Astrocyte of the spinal cord (primary cell): ENCODE data around the gene INAVA.
"Not testable (repeated sequence)": the region's sequence is repeated elsewhere in the genome, so short reads cannot be mapped to it uniquely, and the experiment has no call there.

Experiments used
- DNase-seq: peaks from one replicate; pipeline ENCODE4 v3.0.0; 2011; ENCODE audit warnings: low read depth, low spot score
- H3K4me3 ChIP-seq: 2 replicates; pipeline ENCODE4 v1.5.1; 2011; ENCODE audit warnings: low read depth, mild to moderate bottlenecking, low read length, moderate library complexity
- CTCF ChIP-seq: IDR thresholded peaks from 2 replicates; pipeline ENCODE4 v1.5.1; 2012; ENCODE audit warnings: low read depth, mild to moderate bottlenecking, low read length, inconsistent platforms
- in situ Hi-C: cut with HindIII; loops from 2 replicates; pipeline ENCODE4 v1.10.0; 2017; ENCODE audit warnings: low sequenced_read_pairs

The INAVA gene

GRCh38 chr1:200934676-200935245 is 40.1 kb downstream of the INAVA start:
- TF ChIP-seq CTCF: no peak
- in situ Hi-C loops: no loop called here
- H3K4me3 ChIP-seq: no peak overlapping the region
- no peak for DNase-seq

- H3K4me3 ChIP-seq, in situ Hi-C loops, DNase-seq: not testable (repeated sequence)
Observed at GRCh38 chr1:200935286-200935962, 40.7 kb downstream of the INAVA start.

GRCh38 chr1:200938955-200939354 is 44.3 kb downstream of the INAVA start:
- no peak overlapping the region for H3K4me3 ChIP-seq
- in situ Hi-C loops: no loop called here
- DNase-seq: no peak
- TF ChIP-seq CTCF: no peak

- in situ Hi-C loops: no loop called here
Observed at GRCh38 chr1:200945111-200945510, 50.4 kb downstream of the INAVA start.

GRCh38 chr1:200947059-200947566 is 52.4 kb downstream of the INAVA start:
- DNase-seq: no peak
- TF ChIP-seq CTCF: no peak
- no peak overlapping the region for H3K4me3 ChIP-seq
- in situ Hi-C loops: no loop called here

More at GRCh38 chr1:200945111-200945510, 50.4 kb downstream of the INAVA start:
- no peak for DNase-seq
- H3K4me3 ChIP-seq: no peak overlapping the region
- no peak for TF ChIP-seq CTCF

GRCh38 chr1:200949626-200950025 is 54.9 kb downstream of the INAVA start:
- TF ChIP-seq CTCF: no peak
- no peak for DNase-seq
- in situ Hi-C loops: no loop called here
- H3K4me3 ChIP-seq: no peak overlapping the region

- no peak overlapping the region for H3K4me3 ChIP-seq
- in situ Hi-C loops: no loop called here
- TF ChIP-seq CTCF: no peak
- no peak for DNase-seq
Observed at GRCh38 chr1:200951016-200951415, 56.3 kb downstream of the INAVA start.
